ENCODE measurements around the gene TMEFF2.
"Not testable (repeated sequence)": the region's sequence is repeated elsewhere in the genome, so short reads cannot be mapped to it uniquely, and the experiment has no call there.

The TMEFF2 gene

DNA sequence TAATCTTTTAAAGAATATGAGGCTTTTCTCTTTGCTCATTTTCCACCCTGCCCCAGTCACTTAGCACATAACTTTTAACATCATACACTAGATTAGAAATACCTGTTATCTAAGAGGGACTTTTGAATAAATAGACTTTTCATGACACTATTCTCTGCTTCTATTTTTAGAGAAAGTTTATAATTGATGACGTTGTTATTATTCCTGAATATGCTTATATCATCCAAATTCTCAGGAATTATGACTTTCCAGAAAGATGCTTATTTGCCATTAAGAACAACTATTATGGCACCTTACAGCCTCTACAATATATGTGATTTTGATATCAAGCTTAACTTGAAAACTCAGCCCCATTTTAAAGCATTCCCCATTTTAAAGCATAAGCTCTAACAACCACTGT lies 11.4 kb downstream of the TMEFF2 start:
- DNase-seq (ENCODE audit: low spot score): no peak

DNA sequence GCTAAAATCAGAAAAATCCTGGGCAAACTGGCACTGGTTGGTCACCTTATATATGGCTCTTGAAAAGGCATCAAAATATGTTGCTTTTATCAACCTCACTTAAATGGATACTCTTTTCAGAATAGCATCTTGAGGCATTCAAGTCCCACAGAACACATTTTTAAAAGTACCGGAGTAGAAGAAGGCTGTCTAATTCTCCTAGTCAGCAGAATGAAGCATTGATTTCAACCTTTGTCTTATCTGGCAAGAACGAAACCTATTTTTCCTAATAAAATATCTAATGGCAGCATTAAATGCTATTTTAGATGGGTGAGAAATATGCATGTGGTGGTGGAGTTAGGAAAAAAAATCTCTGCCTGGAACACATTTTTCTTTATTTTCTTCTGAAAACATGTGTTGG lies 27.8 kb downstream of the TMEFF2 start:
- no peak for DNase-seq (ENCODE audit: low spot score)

DNA sequence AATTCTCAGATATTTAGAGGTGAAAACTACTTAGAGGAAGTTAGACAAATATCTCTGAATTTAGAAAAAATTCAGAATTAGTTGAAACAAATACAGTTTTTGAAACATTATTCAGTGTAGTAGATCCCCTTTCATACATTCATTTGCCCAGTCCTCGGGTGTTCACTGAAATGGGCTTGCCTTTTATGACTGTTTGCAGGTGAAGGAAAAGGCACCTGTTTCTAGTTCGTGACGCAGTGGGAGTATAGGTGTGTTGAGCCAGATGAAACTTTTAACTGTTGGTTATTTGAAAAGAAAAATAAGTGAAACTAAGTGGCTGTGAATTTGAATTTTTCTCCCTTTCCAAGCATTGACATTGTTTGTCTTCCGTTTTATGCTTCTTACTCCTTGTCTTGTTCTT lies 28.9 kb downstream of the TMEFF2 start:
- DNase-seq (ENCODE audit: low spot score): no peak

DNA sequence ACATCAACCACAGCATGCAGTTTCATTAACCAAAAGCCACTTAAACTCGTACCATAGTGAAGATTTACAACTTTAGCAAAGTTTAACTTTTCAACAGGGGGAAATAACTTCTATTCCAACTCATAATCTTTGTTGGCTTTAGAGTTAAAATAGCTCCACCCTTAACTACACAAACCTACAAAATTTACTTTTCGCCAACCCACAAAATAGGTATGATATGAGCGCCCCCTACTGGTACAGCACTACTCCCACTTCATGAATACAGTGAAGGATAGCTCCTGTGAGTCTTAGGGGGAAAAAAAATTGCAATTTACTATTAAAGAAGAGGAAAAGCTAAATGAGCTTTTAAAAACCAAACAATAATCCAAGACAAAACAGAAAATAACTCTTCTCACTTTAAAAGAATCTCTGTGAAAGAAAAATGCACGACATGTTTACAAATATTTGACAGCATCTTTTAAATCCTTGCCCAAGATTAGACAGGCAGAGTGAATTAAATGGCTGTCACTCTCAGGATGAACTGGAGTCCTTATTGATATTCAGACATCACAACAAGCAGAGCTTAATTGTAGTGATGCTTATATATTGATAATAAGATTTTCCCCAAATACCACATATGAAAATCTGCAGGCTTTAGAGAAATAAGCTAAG lies 32.2 kb downstream of the TMEFF2 start:
- DNase-seq (ENCODE audit: low spot score): peak; percentile 54

DNA sequence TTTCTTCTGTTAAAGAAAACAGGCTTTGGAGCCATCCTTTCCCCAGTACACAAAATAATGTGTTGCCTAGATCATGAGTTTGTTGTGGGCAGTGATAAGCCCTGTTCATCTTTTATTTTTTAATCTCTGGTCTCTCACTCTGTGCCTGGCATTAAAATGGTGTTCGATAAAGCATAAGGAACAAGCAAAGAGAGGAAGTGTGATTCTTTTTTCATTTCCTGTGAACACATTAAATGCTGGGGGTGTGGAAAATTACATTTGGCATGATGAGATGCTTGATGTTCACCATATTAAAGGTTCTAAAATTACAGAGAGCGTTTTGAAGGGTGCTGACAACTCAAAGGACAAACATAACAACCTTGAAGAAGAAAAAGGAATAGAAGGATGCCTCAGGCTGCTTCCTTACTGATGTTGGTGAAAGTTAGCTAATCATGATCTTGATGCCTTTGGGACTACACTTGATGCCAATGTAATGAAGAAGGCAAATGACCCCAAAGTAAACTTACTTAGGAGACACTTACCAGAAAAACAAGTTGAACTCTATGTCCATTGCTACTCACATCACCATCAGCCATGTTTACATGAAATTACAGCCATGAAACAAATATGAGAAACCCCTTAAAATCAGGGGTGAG lies 33.0 kb downstream of the TMEFF2 start:
- no peak for DNase-seq (ENCODE audit: low spot score)

DNA sequence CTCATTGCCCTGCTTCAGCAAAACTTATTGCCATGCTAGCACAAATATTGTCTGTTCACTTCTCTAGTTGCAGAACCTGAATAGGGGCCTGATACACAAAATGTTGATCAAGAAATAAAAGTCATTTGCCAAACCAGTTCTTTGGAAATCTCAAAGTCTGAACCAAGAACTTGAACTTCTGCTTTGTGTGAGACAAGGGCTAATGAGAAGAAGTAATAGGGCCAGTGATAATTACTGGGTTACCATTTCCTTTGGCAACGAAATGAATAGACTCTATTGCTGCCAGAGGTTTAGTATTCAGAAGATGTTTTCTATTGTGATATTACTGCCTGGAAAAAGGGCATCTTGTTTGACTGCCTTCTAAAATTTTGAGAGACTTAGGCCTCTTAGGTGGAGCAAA lies 35.0 kb downstream of the TMEFF2 start:
- DNase-seq (ENCODE audit: low spot score): no peak

DNA sequence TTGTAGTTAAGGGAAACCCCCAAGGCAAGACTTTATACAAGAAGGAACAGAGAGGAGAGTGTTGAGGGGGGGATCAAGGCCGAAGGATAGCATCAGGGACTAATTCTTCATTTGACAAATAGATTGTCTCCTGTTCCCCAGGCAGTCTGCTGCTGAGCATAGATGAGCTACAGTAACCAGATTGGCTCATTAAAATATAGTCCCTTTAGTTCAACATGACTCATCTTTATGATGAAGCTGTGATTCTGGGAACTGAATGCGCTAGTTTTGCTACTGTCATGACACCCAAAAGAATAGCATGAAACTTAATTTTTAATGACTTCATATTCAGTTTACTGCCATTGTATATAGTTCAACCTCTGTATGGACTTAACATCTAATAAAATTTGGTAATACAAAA lies 35.5 kb downstream of the TMEFF2 start:
- no peak for DNase-seq (ENCODE audit: low spot score)

DNA sequence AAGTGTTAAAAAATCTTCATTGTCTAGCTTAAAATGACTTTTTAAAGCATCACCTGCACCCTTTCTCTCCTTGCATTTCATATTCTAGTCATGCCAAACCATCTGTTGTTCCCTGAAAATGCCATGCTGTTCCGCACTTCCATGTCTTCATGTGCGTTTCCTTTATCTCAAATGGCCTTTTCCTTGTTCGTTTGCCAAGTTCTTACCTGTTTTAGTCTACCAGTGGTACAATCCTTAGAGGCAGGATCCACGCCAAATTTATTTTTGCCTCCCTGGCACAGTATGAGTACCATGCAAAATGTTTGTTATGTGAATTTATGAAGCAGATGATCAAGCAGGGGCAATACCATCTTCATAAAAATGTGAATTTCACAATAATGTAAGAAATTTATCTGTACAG lies 37.0 kb downstream of the TMEFF2 start:
- no peak for DNase-seq (ENCODE audit: low spot score)

DNA sequence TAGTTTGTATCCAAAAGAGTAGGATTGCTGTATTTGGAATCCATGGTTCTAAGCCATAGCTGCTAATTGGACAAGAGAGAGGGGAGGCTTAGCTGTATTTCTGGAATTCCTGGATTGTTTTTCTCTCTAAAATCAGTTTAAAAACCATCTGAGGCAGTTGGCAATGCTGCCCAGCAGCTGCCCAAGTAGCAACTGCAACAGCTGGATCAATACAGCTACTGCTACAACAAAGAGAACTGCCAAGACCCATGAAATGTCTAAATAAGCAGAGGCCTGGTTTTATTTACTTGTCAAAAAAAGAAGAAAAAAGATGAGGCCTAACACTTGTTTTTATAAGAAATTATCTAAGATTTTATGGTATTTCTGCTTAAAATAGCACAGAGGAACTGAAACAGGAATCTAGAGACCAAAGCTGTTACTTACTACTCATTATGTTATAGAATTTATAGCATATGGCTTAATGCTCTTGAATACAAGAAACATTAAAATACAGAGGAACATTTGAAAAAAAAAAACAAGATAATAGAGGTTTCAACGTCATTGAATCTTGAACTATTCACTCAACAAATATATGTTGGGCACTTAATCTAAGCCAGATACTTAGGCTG lies 39.1 kb downstream of the TMEFF2 start:
- no peak for DNase-seq (ENCODE audit: low spot score)

DNA sequence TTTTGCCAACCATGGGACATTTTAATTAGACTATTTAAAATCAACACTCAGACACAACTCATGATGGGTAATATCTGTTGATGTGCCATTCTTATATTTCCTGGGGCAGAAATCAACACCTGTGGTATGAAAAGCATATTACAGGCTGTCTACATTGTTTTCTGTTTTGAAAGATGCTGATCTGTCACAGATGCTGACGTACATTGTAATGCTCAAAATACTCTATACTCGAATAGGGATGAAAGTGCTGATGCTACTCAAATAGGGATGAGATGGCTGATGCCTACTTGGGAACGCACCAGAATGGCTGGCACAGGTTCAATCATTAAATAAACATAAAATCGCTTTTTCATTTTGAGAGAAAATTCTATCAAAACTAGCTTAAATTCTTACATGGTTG lies 41.2 kb downstream of the TMEFF2 start:
- DNase-seq (ENCODE audit: low spot score): no peak

DNA sequence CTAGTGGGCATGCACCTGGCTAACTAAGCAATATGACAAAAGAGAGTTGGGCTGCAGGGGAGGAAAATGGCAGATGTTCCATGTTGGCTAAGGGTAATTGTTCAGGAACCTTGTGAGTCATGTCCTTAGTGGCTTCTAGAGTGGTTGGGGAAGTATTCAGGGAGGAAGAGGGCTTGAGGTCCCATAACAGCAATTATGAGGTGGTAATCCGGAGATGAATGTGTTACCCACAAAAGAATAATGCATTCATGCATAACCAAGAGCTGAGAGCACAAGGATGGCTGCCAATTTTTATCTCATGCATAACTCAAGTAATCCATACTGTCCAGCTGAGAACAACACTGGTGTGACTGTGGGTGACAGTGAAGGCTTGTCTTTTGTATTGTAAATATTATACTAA lies 42.9 kb downstream of the TMEFF2 start:
- DNase-seq (ENCODE audit: low spot score): peak; percentile 17

DNA sequence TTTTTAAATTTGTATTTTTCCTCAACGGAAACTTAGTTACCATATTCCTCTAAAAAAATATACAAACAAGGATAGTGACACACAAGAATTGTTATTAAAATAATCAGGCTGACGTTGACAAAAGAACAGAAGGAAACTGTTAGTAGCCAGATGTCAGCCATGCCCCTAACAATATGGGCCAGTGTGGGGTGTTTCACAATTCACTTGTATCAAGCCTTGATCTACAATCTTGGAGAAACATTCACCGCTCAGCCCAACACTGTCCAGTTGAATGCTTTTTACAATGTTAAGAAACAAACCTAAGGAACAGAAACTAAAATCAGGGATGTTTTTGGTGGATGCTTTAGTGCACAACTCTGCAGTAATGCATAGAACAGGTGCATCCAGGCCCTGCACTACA lies 44.6 kb downstream of the TMEFF2 start:
- no peak for DNase-seq (ENCODE audit: low spot score)

DNA sequence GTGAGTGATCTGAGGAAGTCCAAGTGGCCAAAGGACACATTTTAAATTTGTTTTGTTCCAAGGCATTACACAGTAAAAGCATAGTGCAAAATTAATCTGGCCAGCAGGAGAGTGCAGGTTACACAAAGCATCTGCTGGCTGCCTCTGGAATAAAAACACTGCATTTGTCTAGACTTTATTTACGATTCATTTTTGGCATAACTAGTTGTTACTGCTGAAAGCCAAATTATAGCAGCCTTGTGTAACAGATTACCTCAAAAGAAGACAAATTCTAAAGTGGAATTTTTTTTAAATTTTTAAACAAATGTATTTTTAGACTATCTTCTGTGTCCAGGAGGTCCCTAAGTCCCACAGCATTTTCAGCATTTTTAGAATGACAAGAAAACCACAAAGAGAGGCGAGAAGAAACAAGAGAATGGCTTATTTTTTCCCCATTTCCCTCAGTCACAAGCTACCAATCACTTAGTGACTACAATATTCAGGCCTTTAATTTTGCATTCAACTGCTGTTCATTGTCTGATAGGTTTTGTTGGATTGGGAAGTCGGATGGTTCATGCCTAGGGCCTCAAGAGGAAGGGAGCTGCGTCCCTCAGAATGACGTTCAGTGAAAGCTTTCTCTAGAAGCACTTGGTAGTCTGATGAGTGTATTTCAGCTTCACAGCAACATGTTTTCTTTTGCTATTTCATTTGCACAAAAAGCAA lies 46.0 kb downstream of the TMEFF2 start:
- DNase-seq (ENCODE audit: low spot score): peak; percentile 46

DNA sequence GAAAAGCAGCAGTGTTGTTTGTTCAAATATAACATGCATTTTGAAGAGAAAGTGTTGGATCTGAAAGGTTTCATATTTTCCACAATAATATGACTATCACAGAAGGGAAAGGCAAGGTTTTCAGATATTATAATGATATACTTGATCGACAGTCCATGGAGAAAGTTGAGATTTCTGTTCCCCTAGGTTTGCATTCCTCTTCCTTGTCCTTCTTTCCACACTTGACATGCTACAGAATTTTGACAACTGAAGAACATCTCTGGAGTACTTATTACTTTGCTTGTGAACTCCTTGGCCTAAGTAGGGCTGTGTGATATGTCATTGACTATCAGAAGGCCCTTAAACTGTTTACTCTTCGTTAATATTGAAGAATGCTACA lies 46.5 kb downstream of the TMEFF2 start:
- DNase-seq (ENCODE audit: low spot score): no peak

DNA sequence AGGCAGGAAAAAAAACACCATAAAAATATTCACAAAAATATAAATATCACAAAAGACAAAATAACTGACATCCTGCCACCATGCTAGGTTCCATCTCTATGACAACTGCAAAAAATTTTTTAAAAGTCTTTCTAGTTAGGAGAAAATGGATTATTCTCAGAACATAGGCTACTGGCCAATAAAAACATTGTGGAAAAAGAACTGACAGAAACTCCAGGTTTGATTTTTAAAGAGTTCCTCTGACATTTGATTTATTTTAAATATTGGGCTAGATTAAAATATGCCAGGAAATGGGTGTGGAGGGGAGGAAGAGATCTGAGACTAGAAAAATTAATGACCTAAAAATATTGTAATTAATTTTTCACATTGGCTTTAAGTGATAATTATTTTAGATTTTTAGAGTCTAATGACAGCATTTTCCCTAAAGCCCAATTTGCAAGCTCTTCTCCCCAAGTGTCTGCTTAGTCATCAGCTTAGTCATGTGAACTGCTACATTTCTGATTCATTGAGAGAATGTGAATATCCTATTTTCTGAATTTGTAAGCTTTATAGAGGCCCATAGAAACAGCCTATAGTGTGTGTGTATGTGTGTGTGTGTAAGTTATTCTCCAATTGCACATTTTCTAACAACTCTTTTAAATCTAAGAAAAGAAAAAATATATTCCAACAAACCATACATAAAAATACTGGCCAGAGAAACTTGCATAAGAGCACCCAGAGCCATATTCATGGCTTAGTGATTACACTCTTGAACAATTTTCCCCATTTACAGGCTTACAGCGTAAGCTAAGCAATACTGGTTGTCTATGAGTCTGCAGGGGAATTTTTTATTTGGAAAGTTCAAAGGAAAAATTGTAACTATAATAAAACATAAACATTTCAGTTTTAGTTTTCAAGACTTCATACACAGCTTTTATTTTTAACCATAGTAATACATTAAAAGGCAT lies 48.4 kb downstream of the TMEFF2 start:
- DNase-seq (ENCODE audit: low spot score): peak; percentile 44

DNA sequence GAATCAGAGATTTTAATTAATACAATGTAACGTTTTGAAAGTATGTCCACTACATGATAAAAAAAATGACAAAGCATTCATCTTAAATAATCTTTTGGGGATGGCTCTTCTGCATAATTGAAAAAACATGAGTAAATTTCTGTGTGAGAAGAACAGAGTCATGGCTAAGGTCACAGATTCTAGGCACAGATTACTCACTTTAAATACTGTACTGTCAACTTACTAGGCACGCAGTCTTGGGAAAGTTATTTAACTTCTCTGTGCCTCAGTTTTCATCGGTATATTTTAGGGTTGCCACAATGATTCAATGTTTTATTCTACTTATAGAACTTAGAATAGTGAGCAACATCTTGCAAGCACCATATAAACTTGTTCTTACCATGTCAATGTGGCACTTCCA lies 49.2 kb downstream of the TMEFF2 start:
- no peak for DNase-seq (ENCODE audit: low spot score)

DNA sequence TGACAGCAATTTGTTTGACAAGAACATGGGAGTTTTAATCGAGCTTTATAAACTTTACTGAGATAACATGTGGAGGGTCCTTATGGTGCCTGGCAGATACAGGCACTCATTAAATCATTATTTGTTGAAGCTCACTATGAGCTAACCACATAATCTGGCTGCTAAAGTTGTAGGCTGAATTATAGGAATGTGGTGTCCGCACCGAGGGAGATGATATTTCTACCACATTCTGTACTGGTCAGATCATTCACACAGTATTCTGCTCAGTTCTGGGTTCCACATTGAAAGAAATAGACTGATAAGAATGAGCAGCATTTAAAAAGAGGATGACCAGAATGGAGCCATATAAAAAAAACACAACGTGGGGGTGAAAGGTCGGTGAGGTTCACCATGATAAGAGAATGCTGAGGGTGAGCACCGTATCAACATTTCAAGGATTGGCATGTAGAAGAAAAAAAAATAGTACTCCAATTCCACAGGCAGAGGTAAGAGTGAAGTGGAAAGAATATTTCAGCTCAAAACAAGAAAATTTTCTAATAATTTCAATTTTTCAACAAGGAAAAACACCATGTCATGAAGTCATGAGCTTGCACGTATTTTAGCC lies 54.4 kb downstream of the TMEFF2 start:
- DNase-seq (ENCODE audit: low spot score): no peak

DNA sequence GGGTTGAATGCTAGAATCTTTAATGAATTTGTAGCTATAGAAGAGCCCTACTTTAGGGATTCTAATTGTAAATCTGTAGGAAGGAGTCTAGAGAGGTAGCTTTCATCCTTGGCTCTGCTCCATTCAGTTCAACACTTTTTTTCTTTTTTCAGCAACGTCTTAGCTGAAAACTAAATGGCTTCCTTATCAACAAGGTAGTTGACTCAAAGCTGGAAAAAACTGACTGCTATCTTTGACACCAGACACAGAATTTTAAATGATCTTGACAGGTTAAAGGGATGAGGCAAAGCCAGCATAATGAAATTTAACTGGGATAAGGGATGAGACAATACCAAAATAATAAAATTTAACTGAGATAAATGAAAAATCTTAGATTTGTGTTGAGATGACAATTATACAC lies 54.9 kb downstream of the TMEFF2 start:
- DNase-seq (ENCODE audit: low spot score): no peak

DNA sequence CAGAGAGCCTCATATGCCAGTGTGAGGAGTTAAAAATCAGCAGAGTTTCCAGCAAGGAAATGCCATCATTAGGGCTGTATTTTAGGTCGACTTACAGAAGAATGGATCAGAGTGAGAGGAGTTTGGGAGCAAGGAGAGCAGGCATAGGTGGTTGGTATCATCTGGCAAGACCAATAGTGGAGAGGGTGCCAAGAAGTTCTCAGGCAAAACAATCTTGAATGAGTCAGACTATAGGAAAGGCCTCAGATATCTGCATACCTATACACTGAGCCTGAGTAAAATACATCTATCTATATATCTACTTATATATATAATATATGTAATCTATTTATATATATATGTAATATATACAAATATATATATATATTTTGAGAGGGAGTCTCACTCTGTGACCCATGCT lies 57.3 kb downstream of the TMEFF2 start:
- DNase-seq (ENCODE audit: low spot score): no peak

DNA sequence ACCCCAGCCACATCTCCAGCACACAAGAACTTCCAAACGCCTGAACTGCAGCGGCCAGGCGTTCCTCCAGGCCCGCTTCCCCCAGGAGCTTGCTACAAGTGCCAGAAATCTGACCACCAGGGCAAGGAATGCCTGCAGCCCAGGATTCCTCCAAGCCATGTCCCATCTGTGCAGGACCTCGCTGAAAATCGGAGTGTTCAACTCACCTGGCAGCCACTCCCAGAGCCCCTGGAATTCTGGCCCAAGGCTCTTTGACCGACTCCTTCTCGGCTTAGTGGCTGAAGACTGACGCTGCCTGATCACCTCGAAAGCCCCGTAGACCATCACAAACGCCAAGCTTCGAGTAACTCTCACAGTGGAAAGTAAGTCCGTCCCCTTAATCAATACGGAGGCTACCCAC lies 62.1 kb downstream of the TMEFF2 start:
- not testable (repeated sequence) for DNase-seq (ENCODE audit: low spot score)

DNA sequence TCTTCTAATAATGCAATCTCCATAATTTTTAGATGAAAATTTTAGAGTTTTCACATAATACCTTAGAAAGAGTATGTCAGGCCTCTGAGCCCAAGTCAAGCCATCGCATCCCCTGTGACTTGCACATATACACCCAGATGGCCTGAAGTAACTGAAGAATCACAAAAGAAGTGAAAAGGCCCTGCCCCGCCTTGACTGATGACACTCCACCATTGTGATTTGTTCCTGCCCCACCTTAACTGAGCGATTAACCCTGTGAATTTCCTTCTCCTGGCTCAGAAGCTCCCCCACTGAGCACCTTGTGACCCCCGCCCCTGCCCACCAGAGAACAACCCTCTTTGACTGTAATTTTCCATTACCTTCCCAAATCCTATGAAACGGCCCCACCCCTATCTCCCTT lies 64.4 kb downstream of the TMEFF2 start:
- DNase-seq (ENCODE audit: low spot score): not testable (repeated sequence)

DNA sequence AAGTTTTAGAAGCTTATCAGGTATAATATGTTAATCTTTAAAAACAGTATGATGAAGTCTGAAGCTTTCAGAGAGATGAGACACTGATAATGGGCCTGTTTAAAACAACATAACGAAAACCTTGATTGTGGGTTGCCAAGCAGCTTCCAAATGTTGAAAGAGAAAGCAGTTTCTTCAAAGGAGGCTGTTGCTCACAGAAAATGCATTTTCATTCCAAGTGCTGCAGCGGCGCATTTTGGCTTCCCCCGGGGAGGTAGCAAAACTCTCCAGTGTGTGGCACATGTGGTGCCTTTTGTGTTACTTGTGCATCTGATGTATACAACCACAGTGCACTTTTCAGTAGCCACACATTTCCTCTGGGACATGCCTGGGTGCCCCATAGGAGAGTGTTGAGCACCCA lies 66.1 kb downstream of the TMEFF2 start:
- no peak for DNase-seq (ENCODE audit: low spot score)

All from GM03348 (cell line).